Putamen (tissue), 1 donor: Measurements from ENCODE around the gene KDSR.

Experiments
- DNase-seq: peaks from one replicate; pipeline ENCODE4 v3.0.0-alpha.2; 2016; ENCODE audit warnings: low spot score

KDSR gene

GRCh38 chr18:63320123-63320974 is 46.7 kb downstream of the KDSR start:
- DNase-seq: peak; percentile 88

GRCh38 chr18:63319383-63320122 is 47.5 kb downstream of the KDSR start, which contains the start of gene BCL2:
BCL2 (minus strand) TSS chr18:63319769.
- DNase-seq: peak; percentile 49

- no peak for DNase-seq
These were observed 48.1 kb downstream of the KDSR start for GRCh38 chr18:63318889-63319382.

DNA sequence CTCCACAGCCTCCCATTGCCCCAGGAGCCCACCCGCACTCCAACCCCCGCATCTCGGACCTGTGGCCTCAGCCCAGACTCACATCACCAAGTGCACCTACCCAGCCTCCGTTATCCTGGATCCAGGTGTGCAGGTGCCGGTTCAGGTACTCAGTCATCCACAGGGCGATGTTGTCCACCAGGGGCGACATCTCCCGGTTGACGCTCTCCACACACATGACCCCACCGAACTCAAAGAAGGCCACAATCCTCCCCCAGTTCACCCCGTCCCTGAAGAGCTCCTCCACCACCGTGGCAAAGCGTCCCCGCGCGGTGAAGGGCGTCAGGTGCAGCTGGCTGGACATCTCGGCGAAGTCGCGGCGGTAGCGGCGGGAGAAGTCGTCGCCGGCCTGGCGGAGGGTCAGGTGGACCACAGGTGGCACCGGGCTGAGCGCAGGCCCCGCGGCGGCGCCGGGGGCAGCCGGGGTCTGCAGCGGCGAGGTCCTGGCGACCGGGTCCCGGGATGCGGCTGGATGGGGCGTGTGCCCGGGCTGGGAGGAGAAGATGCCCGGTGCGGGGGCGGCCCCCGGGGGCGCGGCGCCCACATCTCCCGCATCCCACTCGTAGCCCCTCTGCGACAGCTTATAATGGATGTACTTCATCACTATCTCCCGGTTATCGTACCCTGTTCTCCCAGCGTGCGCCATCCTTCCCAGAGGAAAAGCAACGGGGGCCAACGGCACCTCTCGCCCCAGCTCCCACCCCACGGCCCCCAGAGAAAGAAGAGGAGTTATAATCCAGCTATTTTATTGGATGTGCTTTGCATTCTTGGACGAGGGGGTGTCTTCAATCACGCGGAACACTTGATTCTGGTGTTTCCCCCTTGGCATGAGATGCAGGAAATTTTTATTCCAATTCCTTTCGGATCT is 48.8 kb downstream of the KDSR start:
- DNase-seq: no peak

- DNase-seq: no peak
These were observed 49.5 kb downstream of the KDSR start for GRCh38 chr18:63317556-63317946.

DNA sequence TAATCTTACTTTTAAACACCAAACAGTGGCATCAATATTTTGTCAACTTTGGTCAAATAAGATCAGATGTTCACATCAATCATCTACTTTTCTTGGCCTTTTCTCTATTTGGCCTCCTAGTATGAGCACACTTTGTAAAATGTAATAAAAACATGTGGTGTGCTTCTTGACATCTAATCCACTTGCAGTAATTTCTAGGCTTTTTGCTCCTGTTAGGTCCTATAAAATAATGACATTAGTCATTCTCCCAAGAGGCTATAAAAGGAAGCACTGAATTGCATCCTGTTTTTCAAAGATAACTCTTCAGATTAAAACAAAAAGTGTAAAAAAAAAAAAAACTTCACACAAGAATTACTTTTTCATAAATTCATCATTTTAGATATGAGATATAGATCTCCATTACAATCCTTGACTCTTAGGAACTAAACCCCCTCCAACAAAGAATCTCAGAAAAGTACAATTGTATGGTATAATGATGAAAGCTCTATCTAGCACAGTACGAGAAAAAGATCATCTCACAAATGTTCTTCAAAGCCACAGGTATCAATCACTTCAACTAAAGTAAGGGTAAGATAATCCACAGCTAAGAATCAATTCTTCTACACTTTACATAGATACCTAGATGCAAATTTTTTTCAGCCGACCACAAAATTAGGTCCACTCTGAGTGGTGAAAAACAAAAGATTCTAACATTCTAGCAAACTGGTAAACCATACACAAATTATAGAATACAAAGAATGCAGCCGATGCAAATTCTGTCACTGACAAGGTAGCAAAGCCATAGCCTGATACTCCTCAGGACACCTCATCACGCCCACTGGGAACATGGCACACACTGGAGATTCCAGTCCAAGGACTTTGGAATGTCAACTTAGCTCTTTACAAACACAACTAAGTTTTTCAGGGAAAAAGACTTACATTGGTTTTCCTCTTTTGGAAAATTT is 50.1 kb downstream of the KDSR start:
- no peak for DNase-seq

DNA sequence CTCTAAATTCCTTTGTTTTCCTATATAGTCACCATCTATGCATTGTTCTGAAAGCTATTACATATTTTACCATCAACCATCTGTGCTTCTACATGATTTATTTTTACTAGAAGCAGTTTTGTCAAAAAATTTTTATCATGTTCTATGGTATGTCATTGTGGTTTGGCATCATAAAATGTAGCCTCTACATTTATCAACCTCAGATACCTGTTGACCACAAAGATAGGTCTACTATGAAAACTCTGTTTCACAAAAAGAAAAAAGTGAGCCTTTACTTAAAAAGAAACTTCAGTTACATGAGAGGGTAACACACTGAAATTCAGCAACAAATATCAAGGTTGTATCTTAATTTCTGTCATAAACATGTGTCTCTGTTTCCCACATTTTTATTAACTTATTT is 51.1 kb downstream of the KDSR start:
- no peak for DNase-seq

GRCh38 chr18:63315131-63315662 is 51.8 kb downstream of the KDSR start:
- no peak for DNase-seq

DNA sequence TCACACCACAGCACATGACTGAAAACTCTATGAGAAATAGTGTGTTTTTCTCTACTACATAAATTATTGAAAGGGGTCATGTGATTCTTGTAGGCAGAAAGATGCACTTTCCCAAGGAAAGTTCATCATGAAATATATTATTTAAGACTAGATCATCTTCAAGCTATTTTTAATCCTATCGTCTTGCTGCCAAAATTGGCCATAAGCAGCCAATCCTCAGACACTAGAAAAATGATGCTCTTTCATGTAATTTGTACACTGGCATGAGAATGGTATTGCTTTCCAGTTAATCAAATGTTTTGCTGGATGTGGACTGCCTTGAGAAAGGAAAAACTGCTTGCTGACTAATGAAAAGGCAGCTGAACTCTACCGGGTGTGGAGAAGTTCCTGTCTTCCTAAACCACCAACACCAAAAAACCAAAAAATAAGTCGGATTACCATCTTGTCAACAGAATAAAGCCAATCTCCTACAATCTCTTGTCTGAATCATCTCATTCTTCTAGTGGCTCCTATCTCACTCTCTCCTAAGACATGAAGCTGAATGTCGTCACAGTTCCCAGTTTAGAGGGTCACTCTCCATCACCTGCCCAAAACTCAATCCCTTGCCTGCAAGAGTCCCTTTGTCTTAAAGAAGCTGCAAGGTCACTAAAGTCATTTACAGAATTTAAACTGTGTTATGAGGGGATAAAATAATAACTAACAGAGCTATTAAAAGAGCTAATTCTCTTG is 52.8 kb downstream of the KDSR start:
- no peak for DNase-seq

- DNase-seq: no peak
These were observed 53.5 kb downstream of the KDSR start for GRCh38 chr18:63313396-63313917.

DNA sequence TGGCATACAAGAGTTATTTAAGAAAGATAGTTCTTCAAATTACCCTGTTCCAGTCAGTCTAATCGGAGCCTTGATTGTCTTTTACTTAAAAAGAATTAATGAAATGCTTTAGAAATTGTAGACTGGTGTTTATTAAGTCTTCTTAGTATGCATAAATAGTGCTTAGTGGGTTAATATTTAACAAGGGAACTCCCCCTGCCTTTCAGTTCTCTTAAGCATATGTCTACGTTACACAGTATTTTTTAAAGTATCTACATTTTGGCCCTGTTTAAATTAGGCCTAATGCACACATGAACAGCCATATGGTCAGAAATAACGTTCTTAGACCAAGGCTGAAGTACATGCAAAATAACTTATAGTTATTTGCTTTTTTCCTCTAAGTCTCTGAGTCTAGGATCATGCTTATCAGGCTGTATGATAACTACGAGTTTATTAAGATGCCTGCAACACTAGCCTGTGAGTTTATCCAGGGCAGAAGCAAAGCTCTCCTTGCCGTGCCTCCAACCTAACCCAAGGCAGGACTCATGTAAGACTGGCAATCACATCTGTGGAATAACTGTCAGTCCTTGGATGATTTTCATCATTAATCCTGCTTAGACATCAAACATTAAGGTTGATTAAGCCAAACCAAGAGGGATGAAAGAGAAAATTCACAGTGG is 54.1 kb downstream of the KDSR start:
- DNase-seq: no peak

GRCh38 chr18:63312019-63312409 is 55.0 kb downstream of the KDSR start:
- DNase-seq: no peak

- no peak for DNase-seq
These were observed 55.6 kb downstream of the KDSR start for GRCh38 chr18:63311118-63312018.

DNA sequence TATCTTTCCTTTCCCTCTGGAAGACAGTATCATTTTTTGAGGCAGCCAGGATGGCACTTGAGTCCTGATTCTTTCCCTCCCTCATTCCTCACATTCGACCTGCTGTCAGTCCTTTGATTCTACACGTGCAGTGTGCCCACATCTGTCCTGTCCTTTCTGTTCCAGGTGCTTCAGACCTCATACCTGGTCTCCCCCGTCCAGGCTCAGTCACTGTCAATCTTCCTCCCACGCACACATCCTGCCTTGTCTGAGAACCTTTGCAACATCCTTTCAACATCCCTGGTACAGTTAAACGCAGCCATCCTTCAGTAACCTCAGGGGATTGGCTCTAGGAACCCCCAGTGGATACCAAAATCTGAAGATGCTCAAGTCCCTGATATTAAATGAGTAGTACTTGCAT is 57.6 kb downstream of the KDSR start:
- DNase-seq: no peak

GRCh38 chr18:63307551-63308200 is 59.3 kb downstream of the KDSR start:
- no peak for DNase-seq

DNA sequence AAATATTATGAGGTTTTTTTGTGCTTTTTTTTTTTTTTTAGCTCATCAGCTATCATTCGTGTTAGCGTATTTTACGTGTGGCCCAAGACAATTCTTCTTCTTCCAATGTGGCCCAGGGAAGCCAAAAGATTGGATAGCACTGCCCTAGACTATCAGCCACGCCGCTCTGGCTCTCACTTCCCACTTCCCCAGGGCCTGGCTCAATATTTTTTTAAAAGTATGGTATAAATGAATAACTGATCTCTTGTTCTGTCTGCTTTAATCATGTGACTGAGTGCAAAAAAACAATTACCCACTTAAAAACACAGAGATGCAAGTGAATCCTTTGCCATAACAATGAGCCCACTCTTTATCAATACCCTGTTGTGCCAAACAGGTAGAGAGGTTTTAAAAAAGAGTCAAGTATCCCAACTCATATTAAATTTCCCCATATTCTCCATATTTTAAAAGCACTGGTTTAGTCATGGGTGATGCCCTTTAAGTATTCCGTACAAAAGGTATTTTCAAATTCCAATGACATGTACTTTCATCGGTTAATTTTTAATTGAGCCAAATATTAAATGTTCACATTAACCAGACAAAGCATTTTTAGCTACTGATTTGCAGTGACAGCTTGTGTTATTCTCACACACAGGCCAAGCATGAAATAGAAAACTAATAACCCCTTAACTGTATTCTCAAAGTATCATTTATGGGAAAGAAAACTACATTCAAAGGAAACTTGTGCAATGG is 60.0 kb downstream of the KDSR start:
- no peak for DNase-seq

- no peak for DNase-seq
These were observed 60.8 kb downstream of the KDSR start for GRCh38 chr18:63306249-63306648.
